ENCODE measurements around the gene MINAR1.
A peak's percentile ranks its signal among the peaks of the same experiment; 100 is the strongest.

MINAR1 gene

GRCh38 chr15:79430901-79431635, 1.1 kb upstream of the MINAR1 start:
- H2BK15ac ChIP-seq (ENCODE audit: low read length) = no peak overlapping the region
- H3K9ac ChIP-seq (ENCODE audit: low read depth, low read length, poor library complexity) = peak overlapping the region; percentile 71
- no peak overlapping the region for H3K23ac ChIP-seq (ENCODE audit: low read depth, low read length, poor library complexity)
- H3K4me1 ChIP-seq (ENCODE audit: control insufficient read depth in 2 of 2, insufficient read depth in 1 of 2, low read depth in 1 of 2, low read length in 2 of 2) = peaks cover 6 to 22% of the 10 kb centered on the region in 2 donors
- no peak overlapping the region for H2BK12ac ChIP-seq (ENCODE audit: low read length)
- H3K4ac ChIP-seq (ENCODE audit: low read length) = no peak overlapping the region
- H4K8ac ChIP-seq (ENCODE audit: low read depth, low read length) = no peak overlapping the region
- H3K14ac ChIP-seq (ENCODE audit: low read length) = no peak overlapping the region
- no peak overlapping the region for H3K18ac ChIP-seq (ENCODE audit: low read length)
- no peaks in the 10 kb centered on the region for H3K79me1 ChIP-seq (ENCODE audit: low read depth, low read length)
- peak overlapping the region; percentile 79 for H3K4me2 ChIP-seq (ENCODE audit: insufficient read depth, low read length, poor library complexity, severe bottlenecking)
- no peaks in the 10 kb centered on the region for H3K36me3 ChIP-seq (replicated peaks in 1 of 2; ENCODE audit: control insufficient read depth in 2 of 2, insufficient read depth in 2 of 2, low read length in 2 of 2)
- WGBS, 2 donors (ENCODE audit: extremely low coverage in 2 of 2, insufficient read length in 2 of 2, insufficient replicate concordance in 1 of 2) = no CpG with 5 or more reads among the region's 14 CpGs
- H2BK5ac ChIP-seq (ENCODE audit: low read length) = no peak overlapping the region
- H2AFZ ChIP-seq (ENCODE audit: low read length) = peak overlapping the region; percentile 93
- H3K27me3 ChIP-seq (ENCODE audit: control insufficient read depth in 3 of 3, insufficient read depth in 3 of 3, low read depth in 1 of 3, low read length in 3 of 3) = peaks cover 4 to 81% (median 54%) of the 10 kb centered on the region in 3 experiments
- H3K4me3 ChIP-seq (ENCODE audit: low read length in 2 of 2) = peak overlapping the region; percentile 46 to 83
- no peak overlapping the region for H3K27ac ChIP-seq (replicated peaks; ENCODE audit: low read length)
- H3K9me3 ChIP-seq (replicated peaks in 1 of 2; ENCODE audit: control insufficient read depth in 2 of 2, insufficient read depth in 1 of 2, low read depth in 1 of 2, low read length in 2 of 2) = no peaks in the 10 kb centered on the region
- no peak overlapping the region for H4K91ac ChIP-seq (ENCODE audit: low read depth, low read length, poor library complexity)
- DNase-seq (ENCODE audit: low spot score) = peak; percentile 18
- H2BK120ac ChIP-seq (ENCODE audit: low read depth, low read length) = no peak overlapping the region
- H2AK5ac ChIP-seq (ENCODE audit: low read depth, low read length) = no peak overlapping the region

- Histone ChIP-seq H2BK15ac (ENCODE audit: low read length) (no peak overlapping the region), H3K4me2 (ENCODE audit: insufficient read depth, low read length, poor library complexity, severe bottlenecking) (peak overlapping the region; percentile 79), H2BK120ac (ENCODE audit: low read depth, low read length) (no peak overlapping the region), H3K9me3 (replicated peaks in 1 of 2; ENCODE audit: control insufficient read depth in 2 of 2, insufficient read depth in 1 of 2, low read depth in 1 of 2, low read length in 2 of 2) (no peaks in the 10 kb centered on the region), H4K8ac (ENCODE audit: low read depth, low read length) (no peak overlapping the region), H3K4me3 (ENCODE audit: low read length in 2 of 2) (peak overlapping the region; percentile 46 to 83), H3K18ac (ENCODE audit: low read length) (no peak overlapping the region), H3K27ac (replicated peaks; ENCODE audit: low read length) (no peak overlapping the region), H3K27me3 (ENCODE audit: control insufficient read depth in 3 of 3, insufficient read depth in 3 of 3, low read depth in 1 of 3, low read length in 3 of 3) (peaks cover 4 to 85% (median 53%) of the 10 kb centered on the region in 3 experiments), H3K4ac (ENCODE audit: low read length) (no peak overlapping the region), H4K91ac (ENCODE audit: low read depth, low read length, poor library complexity) (no peak overlapping the region), H3K79me1 (ENCODE audit: low read depth, low read length) (no peaks in the 10 kb centered on the region), H2AK5ac (ENCODE audit: low read depth, low read length) (no peak overlapping the region), H2BK12ac (ENCODE audit: low read length) (no peak overlapping the region), H3K4me1 (ENCODE audit: control insufficient read depth in 2 of 2, insufficient read depth in 1 of 2, low read depth in 1 of 2, low read length in 2 of 2) (peaks cover 6 to 22% of the 10 kb centered on the region in 2 donors), H2AFZ (ENCODE audit: low read length) (peak overlapping the region; percentile 93), H3K23ac (ENCODE audit: low read depth, low read length, poor library complexity) (no peak overlapping the region), H2BK5ac (ENCODE audit: low read length) (no peak overlapping the region), H3K36me3 (replicated peaks in 1 of 2; ENCODE audit: control insufficient read depth in 2 of 2, insufficient read depth in 2 of 2, low read length in 2 of 2) (no peaks in the 10 kb centered on the region), H3K9ac (ENCODE audit: low read depth, low read length, poor library complexity) (peak overlapping the region; percentile 24), H3K14ac (ENCODE audit: low read length) (no peak overlapping the region)
- DNase-seq (ENCODE audit: low spot score) = no peak
- no CpG with 5 or more reads among the region's 84 CpGs for WGBS, 2 donors (ENCODE audit: extremely low coverage in 2 of 2, insufficient read length in 2 of 2, insufficient replicate concordance in 1 of 2)
Observed at GRCh38 chr15:79432345-79433275, 474 bp downstream of the MINAR1 start.

GRCh38 chr15:79433276-79433990, 1.3 kb downstream of the MINAR1 start:
- H2AK5ac ChIP-seq (ENCODE audit: low read depth, low read length) = no peak overlapping the region
- H3K4me1 ChIP-seq (ENCODE audit: control insufficient read depth in 2 of 2, insufficient read depth in 1 of 2, low read depth in 1 of 2, low read length in 2 of 2) = peaks cover 6 to 22% of the 10 kb centered on the region in 2 donors
- H3K27me3 ChIP-seq (ENCODE audit: control insufficient read depth in 3 of 3, insufficient read depth in 3 of 3, low read depth in 1 of 3, low read length in 3 of 3) = peaks cover 4 to 81% (median 50%) of the 10 kb centered on the region in 3 experiments
- H2BK15ac ChIP-seq (ENCODE audit: low read length) = no peak overlapping the region
- H3K36me3 ChIP-seq (replicated peaks in 1 of 2; ENCODE audit: control insufficient read depth in 2 of 2, insufficient read depth in 2 of 2, low read length in 2 of 2) = no peaks in the 10 kb centered on the region
- DNase-seq (ENCODE audit: low spot score) = no peak
- H3K9ac ChIP-seq (ENCODE audit: low read depth, low read length, poor library complexity) = no peak overlapping the region
- no peak overlapping the region for H3K4ac ChIP-seq (ENCODE audit: low read length)
- H3K14ac ChIP-seq (ENCODE audit: low read length) = no peak overlapping the region
- no peak overlapping the region for H4K8ac ChIP-seq (ENCODE audit: low read depth, low read length)
- WGBS, 2 donors (ENCODE audit: extremely low coverage in 2 of 2, insufficient read length in 2 of 2, insufficient replicate concordance in 1 of 2) = no CpG with 5 or more reads among the region's 12 CpGs
- no peak overlapping the region for H2BK12ac ChIP-seq (ENCODE audit: low read length)
- H3K18ac ChIP-seq (ENCODE audit: low read length) = no peak overlapping the region
- no peak overlapping the region for H2AFZ ChIP-seq (ENCODE audit: low read length)
- no peak overlapping the region for H4K91ac ChIP-seq (ENCODE audit: low read depth, low read length, poor library complexity)
- H2BK5ac ChIP-seq (ENCODE audit: low read length) = no peak overlapping the region
- H2BK120ac ChIP-seq (ENCODE audit: low read depth, low read length) = no peak overlapping the region
- H3K79me1 ChIP-seq (ENCODE audit: low read depth, low read length) = no peaks in the 10 kb centered on the region
- H3K27ac ChIP-seq (replicated peaks; ENCODE audit: low read length) = no peak overlapping the region
- no peak overlapping the region for H3K23ac ChIP-seq (ENCODE audit: low read depth, low read length, poor library complexity)
- H3K4me3 ChIP-seq (ENCODE audit: low read length in 2 of 2) = peak overlapping the region in 1 of 2 donors; percentile 50
- peak overlapping the region; percentile 49 for H3K4me2 ChIP-seq (ENCODE audit: insufficient read depth, low read length, poor library complexity, severe bottlenecking)
- no peaks in the 10 kb centered on the region for H3K9me3 ChIP-seq (replicated peaks in 1 of 2; ENCODE audit: control insufficient read depth in 2 of 2, insufficient read depth in 1 of 2, low read depth in 1 of 2, low read length in 2 of 2)

All from neuronal stem cell (in vitro differentiated cells).